Esophagus (tissue), 2 donors: ENCODE results near the gene OR5K4. TPM values are rescaled to one million over a fixed set of nuclear protein-coding genes. Genes with fewer than 3 reads are reported as not detected.

Source experiments
- H3K27ac ChIP-seq, 2 donors: one replicate each; pipeline ENCODE4 v1.5.1; 2013; ENCODE audit warnings: low read depth in 2 of 2, mild to moderate bottlenecking in 2 of 2, inconsistent platforms in 1 of 2, low read length in 1 of 2, moderate library complexity in 1 of 2
- H3K27me3 ChIP-seq, 2 donors: one replicate each; pipeline ENCODE4 v1.6.1; 2013; ENCODE audit warnings: low read length in 2 of 2, control low read depth in 1 of 2, mild to moderate bottlenecking in 1 of 2; ENCODE audit not compliant: insufficient read depth in 2 of 2, control insufficient read depth in 1 of 2
- H3K36me3 ChIP-seq, 2 donors: one replicate each; pipeline ENCODE4 v1.6.1; 2013; ENCODE audit warnings: low read length in 1 of 2; ENCODE audit not compliant: control insufficient read depth in 2 of 2, insufficient read depth in 2 of 2
- H3K4me1 ChIP-seq, 2 donors: one replicate each; pipeline ENCODE4 v1.6.1; 2013; ENCODE audit warnings: low read length in 1 of 2; ENCODE audit not compliant: control insufficient read depth in 2 of 2, insufficient read depth in 2 of 2
- H3K4me3 ChIP-seq, 2 donors: one replicate each; pipeline ENCODE4 v1.5.1; 2013; ENCODE audit warnings: low read length in 2 of 2, mild to moderate bottlenecking in 2 of 2, low read depth in 1 of 2, moderate library complexity in 1 of 2
- H3K9me3 ChIP-seq, 2 donors: one replicate each; pipeline ENCODE4 v1.6.1; 2013; ENCODE audit warnings: mild to moderate bottlenecking in 2 of 2, low read depth in 1 of 2, low read length in 1 of 2, moderate library complexity in 1 of 2; ENCODE audit not compliant: control insufficient read depth in 2 of 2, insufficient read depth in 1 of 2
- WGBS, 2 donors: extraction: QIAGEN DNeasy Blood & Tissue Kit; methylation state at CpG; one replicate each; pipeline ENCODE4 v1.1.7; 2013; 5-methylcytosine and 5-hydroxymethylcytosine counted together
- polyA plus RNA-seq, 2 donors: library from polyadenylated mRNA; stranded (reverse); fragments of 200-250 nt; gene quantifications; one replicate each; pipeline ENCODE4 v1.2.3, GENCODE V29; 2013
- donor health status: healthy with polysubstance abuse.
- donor health status: Bipolar disorder and iron deficiency.

OR5K4 gene
- polyA plus RNA-seq, 2 donors, result not detected

- no peaks in the 10 kb centered on the region for H3K36me3 ChIP-seq
- no peak overlapping the region for H3K4me3 ChIP-seq
- H3K27me3 ChIP-seq, result peaks cover 0 to 2% of the 10 kb centered on the region in 2 donors
- H3K27ac ChIP-seq, result no peak overlapping the region
- peaks cover 5 to 10% of the 10 kb centered on the region in 2 donors for H3K9me3 ChIP-seq
- H3K4me1 ChIP-seq, result no peaks in the 10 kb centered on the region
Measured at GRCh38 chr3:98398513-98398912, 44.9 kb downstream of the OR5K4 start.

GRCh38 chr3:98402507-98402906 is 48.9 kb downstream of the OR5K4 start:
- no peaks in the 10 kb centered on the region for H3K4me1 ChIP-seq
- no peak overlapping the region for H3K4me3 ChIP-seq
- WGBS, 2 donors, result 83 to 87% methylated on average over 1 of the region's 1 CpG
- H3K36me3 ChIP-seq, result no peaks in the 10 kb centered on the region
- H3K9me3 ChIP-seq, result peaks cover 5 to 6% of the 10 kb centered on the region in 2 donors
- H3K27me3 ChIP-seq, result peaks cover 0 to 2% of the 10 kb centered on the region in 2 donors
- no peak overlapping the region for H3K27ac ChIP-seq

- Histone ChIP-seq H3K27me3 (peaks cover 0 to 2% of the 10 kb centered on the region in 2 donors), H3K4me3 (no peak overlapping the region), H3K9me3 (peaks cover 5 to 6% of the 10 kb centered on the region in 2 donors), H3K27ac (no peak overlapping the region), H3K4me1 (no peaks in the 10 kb centered on the region), H3K36me3 (no peaks in the 10 kb centered on the region)
Measured at GRCh38 chr3:98404010-98404409, 50.4 kb downstream of the OR5K4 start.

Other genes starting within 250 kb of the OR5K4 start
- not detected for gene OR5H1, start 223.1 kb upstream of the OR5K4 start, polyA plus RNA-seq
- gene OR5H14, start 206.4 kb upstream of the OR5K4 start, polyA plus RNA-seq, result not detected
- not detected for gene OR5H15, start 187.2 kb upstream of the OR5K4 start, polyA plus RNA-seq
- not detected for gene OR5H6, start 89.6 kb upstream of the OR5K4 start, polyA plus RNA-seq
- not detected for gene OR5H2, start 71.3 kb upstream of the OR5K4 start, polyA plus RNA-seq
- gene OR5K3, start 36.8 kb downstream of the OR5K4 start, polyA plus RNA-seq, result not detected
- gene OR5K1, start 109.3 kb downstream of the OR5K4 start, polyA plus RNA-seq, result not detected
- not detected for gene OR5K2, start 143.8 kb downstream of the OR5K4 start, polyA plus RNA-seq
- gene CLDND1, start 169.0 kb downstream of the OR5K4 start, polyA plus RNA-seq, result 10 to 100 TPM; 62.8 to 82.5 TPM
- gene GPR15, start 178.1 kb downstream of the OR5K4 start, polyA plus RNA-seq, result under 1 TPM; 0.31 to 0.86 TPM
- 10 to 100 TPM in 1 of 2 donors, 1 to 10 TPM in 1; 9.6 to 17.4 TPM for gene CPOX, start 239.8 kb downstream of the OR5K4 start, polyA plus RNA-seq